GM21737 (cell line): ENCODE results near the gene URI1.

Source experiments
- ATAC-seq: cut with Tn5 transposase; IDR thresholded peaks from one replicate; pipeline ENCODE4 v1.9.1; 2021; ENCODE audit warnings: mild to moderate bottlenecking, moderate library complexity; ENCODE audit not compliant: unreplicated experiment

Gene URI1

GRCh38 chr19:29969891-29970290 lies 27.9 kb downstream of the URI1 start:
- ATAC-seq: no peak

- ATAC-seq: no peak
These were observed 29.0 kb downstream of the URI1 start for GRCh38 chr19:29971002-29971401.

- no peak for ATAC-seq
These were observed 29.6 kb downstream of the URI1 start for GRCh38 chr19:29971648-29972047.

DNA sequence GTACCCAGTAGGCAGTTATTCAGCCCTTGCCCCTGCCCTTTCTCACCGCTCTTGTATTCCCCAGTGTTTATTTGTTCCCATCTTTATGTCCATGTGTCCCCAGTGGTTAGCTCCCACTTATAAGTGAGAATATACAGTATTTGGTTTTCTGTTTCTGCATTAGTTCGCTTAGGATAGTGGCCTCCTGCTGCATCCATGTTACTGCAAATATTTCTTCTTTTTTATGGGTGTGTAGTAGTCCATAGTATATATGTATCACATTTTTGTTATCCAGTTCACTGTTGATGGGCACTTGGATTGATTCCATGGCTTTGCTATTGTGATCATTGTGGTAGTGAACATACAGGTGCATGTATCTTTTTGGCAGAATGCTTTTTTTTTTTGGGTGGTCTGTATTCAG lies 32.7 kb downstream of the URI1 start:
- no peak for ATAC-seq

DNA sequence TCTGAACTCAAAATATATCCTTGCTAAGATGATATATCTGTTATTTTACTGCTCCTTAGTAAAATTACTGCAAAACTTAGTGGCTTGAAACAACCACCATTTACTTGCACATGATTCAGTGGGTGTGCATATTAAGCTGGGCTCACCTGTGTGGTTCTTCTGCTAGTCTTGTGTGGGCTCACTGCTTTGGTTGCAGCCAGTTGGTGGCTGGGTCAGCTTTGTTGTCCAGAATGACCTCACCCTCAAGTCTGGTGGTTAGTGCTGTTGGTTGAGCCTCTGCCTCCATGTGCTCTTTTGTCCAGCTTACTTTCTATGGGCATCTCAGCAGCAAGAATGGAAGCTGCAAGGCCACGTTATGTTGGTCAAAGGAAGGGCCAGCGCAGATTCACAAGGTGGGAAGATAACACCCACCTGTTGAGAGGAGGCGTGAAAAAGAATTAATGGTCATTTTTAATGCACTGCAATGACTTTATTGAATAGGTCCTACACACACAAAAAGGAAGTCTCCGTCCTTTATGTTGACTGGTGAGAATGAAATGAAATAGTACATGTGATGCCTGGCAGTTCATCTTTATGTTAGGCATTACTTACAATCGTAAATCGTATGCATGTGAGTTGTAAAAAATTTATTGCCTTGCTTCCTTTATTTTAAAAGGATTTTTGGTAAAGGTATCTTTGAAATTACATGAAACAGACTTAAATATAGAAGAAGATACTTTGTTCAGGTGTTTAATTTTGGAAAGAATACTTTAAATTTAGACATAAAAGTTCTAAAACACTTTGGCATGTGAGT lies 34.3 kb downstream of the URI1 start:
- no peak for ATAC-seq

DNA sequence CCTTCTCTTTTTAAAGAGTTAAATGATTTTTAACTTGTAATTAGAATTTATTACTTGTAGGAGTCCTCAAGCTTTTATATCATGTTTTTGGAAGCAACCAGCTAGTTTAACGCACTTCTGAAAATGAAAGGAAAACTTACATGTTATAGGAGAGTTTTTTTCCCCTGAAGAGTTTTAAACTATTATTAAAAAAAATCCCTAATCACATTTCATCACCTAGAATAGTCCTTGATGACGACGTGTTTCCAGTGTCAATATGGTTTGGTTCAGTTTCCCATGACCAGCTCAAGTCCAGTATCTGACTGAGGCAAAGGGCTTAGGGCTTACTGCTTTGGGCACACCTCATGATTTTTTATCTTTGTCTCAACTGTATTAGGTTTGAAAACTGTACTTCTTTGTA lies 36.0 kb downstream of the URI1 start:
- ATAC-seq: no peak

DNA sequence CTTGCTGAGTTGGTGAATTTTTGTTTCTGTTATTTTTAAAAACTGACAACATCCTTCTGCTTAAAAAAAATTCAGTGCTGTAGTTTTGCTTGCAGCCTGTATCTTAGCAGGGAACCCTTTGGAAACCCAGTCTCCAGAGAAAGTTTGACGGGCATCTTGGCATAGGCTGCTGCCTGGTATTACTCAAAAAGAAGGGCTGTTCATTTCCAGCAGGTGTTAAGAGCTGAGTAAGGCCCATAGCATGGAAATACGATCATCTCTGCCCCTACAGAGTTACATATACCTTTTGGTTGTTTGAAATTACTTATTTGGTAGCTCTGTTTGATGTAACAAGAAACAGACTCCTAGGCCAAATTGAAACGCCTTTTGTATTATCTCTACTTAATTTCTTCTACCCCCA lies 41.5 kb downstream of the URI1 start:
- no peak for ATAC-seq

- ATAC-seq: no peak
These were observed 43.2 kb downstream of the URI1 start for GRCh38 chr19:29985196-29985595.

DNA sequence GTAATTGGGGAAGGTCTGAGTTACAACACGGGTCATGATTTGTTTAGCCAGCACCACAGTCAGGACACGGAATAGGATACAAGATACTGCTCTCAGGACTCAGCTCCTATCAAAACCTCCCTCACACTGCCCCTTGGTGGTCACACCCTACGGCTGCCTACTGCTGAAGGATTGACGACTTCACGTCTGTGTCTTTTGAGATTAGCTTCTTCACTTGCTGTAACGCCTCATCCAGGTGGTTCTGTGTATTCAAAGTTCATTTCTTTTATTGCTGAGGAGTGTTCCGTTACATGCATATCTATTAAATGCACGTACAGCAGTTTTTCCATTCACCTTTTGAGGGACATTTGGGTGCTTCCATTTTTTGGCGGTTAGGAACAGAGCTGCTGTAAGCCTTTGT lies 46.3 kb downstream of the URI1 start:
- no peak for ATAC-seq

DNA sequence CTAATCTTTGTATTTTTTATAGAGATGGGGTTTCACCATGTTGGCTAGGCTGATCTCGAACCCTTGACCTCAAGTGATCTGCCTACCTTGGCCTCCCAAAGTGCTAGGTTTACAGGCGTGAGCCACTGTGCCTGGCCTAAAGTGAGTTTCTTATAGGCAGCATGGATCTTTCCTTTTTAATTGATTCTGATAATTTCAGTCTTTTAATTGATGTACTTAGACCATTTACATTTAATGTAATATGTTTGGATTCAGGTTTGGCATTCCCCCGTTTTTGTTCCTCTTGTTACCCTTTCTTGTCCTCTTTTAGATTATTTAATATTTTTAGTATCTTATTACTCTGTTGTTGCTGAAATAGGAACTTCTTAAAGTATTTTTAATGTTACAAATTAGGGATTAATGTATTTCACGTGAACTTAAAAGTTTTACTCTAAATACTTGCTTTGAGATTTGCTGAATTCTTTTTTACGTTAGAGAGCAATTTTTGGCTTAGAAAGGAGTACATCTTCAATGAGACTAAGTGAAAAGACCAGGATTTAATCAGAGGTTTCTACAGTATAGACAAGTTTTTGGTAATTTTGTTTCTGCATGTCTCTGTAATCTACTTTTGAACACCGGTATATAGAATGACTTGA lies 50.3 kb downstream of the URI1 start:
- ATAC-seq: no peak

- no peak for ATAC-seq
These were observed 57.5 kb downstream of the URI1 start for GRCh38 chr19:29999490-29999889.

- no peak for ATAC-seq
These were observed 58.8 kb downstream of the URI1 start for GRCh38 chr19:30000862-30001261.

DNA sequence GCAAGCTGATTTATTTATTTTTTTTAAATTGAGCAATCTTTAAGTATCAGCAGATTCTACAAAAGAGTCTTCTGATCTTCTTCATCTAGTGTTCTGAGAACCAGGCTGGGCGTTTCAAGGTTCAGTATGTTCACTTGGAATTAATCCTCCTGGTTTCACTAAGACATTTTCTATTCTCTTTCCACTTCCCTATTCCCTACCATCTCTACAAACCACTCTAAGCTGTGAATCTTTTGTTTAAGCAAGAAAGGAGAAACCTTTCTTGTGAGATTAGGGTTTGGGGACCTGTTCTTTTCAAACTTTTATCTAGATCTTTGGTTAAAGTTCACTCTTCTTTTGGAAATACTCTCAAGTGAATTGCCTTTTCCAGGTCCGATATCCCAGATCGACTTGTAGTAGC lies 59.3 kb downstream of the URI1 start:
- ATAC-seq: no peak

- ATAC-seq: no peak
These were observed 59.8 kb downstream of the URI1 start for GRCh38 chr19:30001791-30002190.

- no peak for ATAC-seq
These were observed 61.8 kb downstream of the URI1 start for GRCh38 chr19:30003866-30004265.

DNA sequence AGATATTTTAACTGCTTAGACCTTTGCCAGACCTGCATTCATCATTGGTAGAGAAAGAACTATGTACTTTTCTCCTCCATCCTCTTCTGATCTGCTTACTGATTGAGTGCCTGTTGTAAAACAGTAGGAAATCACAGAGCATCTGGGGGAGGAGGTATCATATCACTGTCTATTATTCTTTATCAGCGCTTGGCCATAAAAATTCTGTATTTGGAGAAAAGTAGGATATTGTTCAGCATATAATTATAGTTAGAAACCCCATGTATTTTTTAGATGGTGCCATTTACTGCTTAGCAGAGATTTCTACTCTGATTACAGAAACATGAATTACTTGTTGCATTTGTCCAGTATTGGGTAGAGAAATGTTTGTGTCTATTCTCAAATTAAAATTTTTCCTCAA lies 62.4 kb downstream of the URI1 start:
- ATAC-seq: no peak

DNA sequence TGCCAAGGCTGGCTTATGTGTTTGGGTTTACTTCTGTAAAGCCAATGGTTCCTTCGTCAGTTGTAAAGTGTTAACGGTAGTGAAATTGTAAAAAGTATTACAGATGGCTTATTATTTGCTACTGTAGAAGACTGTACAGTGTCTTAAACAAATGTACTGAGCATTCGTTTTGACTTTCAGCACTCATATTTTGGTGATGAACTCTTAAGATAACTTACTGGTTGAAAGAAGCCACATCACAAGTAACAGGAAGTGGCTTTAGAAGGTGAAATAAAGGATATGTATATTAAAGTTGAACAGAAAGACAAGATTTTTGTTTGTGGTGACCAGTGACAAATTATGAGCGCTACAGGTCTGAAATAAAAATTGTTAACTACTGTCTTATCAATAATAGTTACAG lies 64.2 kb downstream of the URI1 start:
- no peak for ATAC-seq

DNA sequence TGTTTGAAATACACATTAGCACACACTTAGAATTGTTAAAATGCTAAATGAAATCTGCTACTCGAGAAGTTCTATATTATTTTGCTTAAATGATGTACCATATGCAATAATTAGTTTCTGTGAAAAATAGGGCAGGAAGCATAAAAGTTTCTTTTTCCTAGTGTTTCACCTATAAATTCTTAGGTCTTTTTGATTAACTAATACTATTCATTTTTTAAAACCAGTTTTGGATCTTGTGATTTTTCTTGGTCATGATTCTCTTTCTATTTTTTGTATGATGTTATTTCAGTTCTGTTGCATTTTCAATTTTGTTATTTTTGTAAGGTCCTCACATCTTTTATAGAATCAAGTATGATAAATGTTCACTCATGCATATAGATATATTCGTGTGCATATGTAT lies 66.1 kb downstream of the URI1 start:
- ATAC-seq: no peak

- ATAC-seq: no peak
These were observed 67.0 kb downstream of the URI1 start for GRCh38 chr19:30009013-30009412.

- no peak for ATAC-seq
These were observed 69.1 kb downstream of the URI1 start for GRCh38 chr19:30011051-30011578.

- no peak for ATAC-seq
These were observed 72.7 kb downstream of the URI1 start for GRCh38 chr19:30014770-30015169.

- ATAC-seq: no peak
These were observed 75.1 kb downstream of the URI1 start for GRCh38 chr19:30017172-30017571.
